ENCODE measurements around the gene GNG12. TPM values are rescaled to one million over a fixed set of nuclear protein-coding genes. Genes with fewer than 3 reads are reported as not detected.

The GNG12 gene
- polyA plus RNA-seq, 1 donor (not counting 4 experiments of a cell fraction or from before 2014, with no cell fraction given): 208 TPM

GRCh38 chr1:67749844-67750690, 83.2 kb downstream of the GNG12 start:
- Histone ChIP-seq H3K4me1 (ENCODE audit: control insufficient read depth, extremely low read depth, insufficient read depth, low read length) (peaks cover 74% of the 10 kb centered on the region), H2AFZ (ENCODE audit: control insufficient read depth, low read length) (no peak overlapping the region), H3K27ac (ENCODE audit: control insufficient read depth, insufficient read depth, low read length) (peak overlapping the region; percentile 96), H4K20me1 (ENCODE audit: control insufficient read depth, extremely low read depth, insufficient read depth, low read length) (no peaks in the 10 kb centered on the region), H3K27me3 (ENCODE audit: control insufficient read depth, extremely low read depth, insufficient read depth, low read length) (no peaks in the 10 kb centered on the region), H3K9ac (ENCODE audit: control insufficient read depth, extremely low read depth, insufficient read depth, low read length) (peak overlapping the region; percentile 79), H3K9me3 (ENCODE audit: control insufficient read depth, low read depth, low read length) (no peaks in the 10 kb centered on the region), H3K79me2 (ENCODE audit: control insufficient read depth, insufficient read depth, low read length) (peaks cover 66% of the 10 kb centered on the region), H3K9me1 (ENCODE audit: control insufficient read depth, extremely low read depth, insufficient read depth, low read length) (peaks cover 3% of the 10 kb centered on the region), H3K4me3 (ENCODE audit: control insufficient read depth in 2 of 3, extremely low read depth in 1 of 3, insufficient read depth in 2 of 3, low read depth in 1 of 3, low read length in 3 of 3) (peak overlapping the region; percentile 2 to 58 (median 53)), H3K36me3 (ENCODE audit: control insufficient read depth in 2 of 2, extremely low read depth in 1 of 2, insufficient read depth in 2 of 2, low read length in 2 of 2) (peaks cover 5 to 9% of the 10 kb centered on the region in 2 experiments), H3K4me2 (ENCODE audit: control insufficient read depth, extremely low read depth, insufficient read depth, low read depth, low read length) (peak overlapping the region; percentile 93)
- dilution Hi-C loops (cut with MboI; ENCODE audit: extremely low pct_ligation_motif_present, low sequenced_read_pairs): no loop called here
- DNase-seq (ENCODE audit: low read depth, low spot score) (no peak), FAIRE-seq (peak; percentile 86)
- no peak for TF ChIP-seq EZH2 (IDR thresholded peaks at IDR 0.05; ENCODE audit: low read length)
- no peak for TF ChIP-seq CTCF (optimal IDR thresholded peaks at IDR 0.05 in 1 of 3, IDR thresholded peaks at IDR 0.05 in 1 of 3, conservative IDR thresholded peaks at IDR 0.05 in 1 of 3; ENCODE audit: extremely low read depth in 1 of 3, insufficient read depth in 2 of 3, low read length in 3 of 3)

GRCh38 chr1:67749263-67749843, 83.9 kb downstream of the GNG12 start:
- Histone ChIP-seq H3K79me2 (ENCODE audit: control insufficient read depth, insufficient read depth, low read length) (peaks cover 64% of the 10 kb centered on the region), H2AFZ (ENCODE audit: control insufficient read depth, low read length) (no peak overlapping the region), H3K36me3 (ENCODE audit: control insufficient read depth in 2 of 2, extremely low read depth in 1 of 2, insufficient read depth in 2 of 2, low read length in 2 of 2) (peaks cover 5 to 7% of the 10 kb centered on the region in 2 experiments), H3K9me1 (ENCODE audit: control insufficient read depth, extremely low read depth, insufficient read depth, low read length) (peaks cover 3% of the 10 kb centered on the region), H3K9me3 (ENCODE audit: control insufficient read depth, low read depth, low read length) (no peaks in the 10 kb centered on the region), H3K4me1 (ENCODE audit: control insufficient read depth, extremely low read depth, insufficient read depth, low read length) (peaks cover 67% of the 10 kb centered on the region), H3K27ac (ENCODE audit: control insufficient read depth, insufficient read depth, low read length) (peak overlapping the region; percentile 96), H3K9ac (ENCODE audit: control insufficient read depth, extremely low read depth, insufficient read depth, low read length) (peak overlapping the region; percentile 79), H3K27me3 (ENCODE audit: control insufficient read depth, extremely low read depth, insufficient read depth, low read length) (no peaks in the 10 kb centered on the region), H3K4me2 (ENCODE audit: control insufficient read depth, extremely low read depth, insufficient read depth, low read depth, low read length) (peak overlapping the region; percentile 93), H3K4me3 (ENCODE audit: control insufficient read depth in 2 of 3, extremely low read depth in 1 of 3, insufficient read depth in 2 of 3, low read depth in 1 of 3, low read length in 3 of 3) (peak overlapping the region; percentile 2 to 58 (median 53)), H4K20me1 (ENCODE audit: control insufficient read depth, extremely low read depth, insufficient read depth, low read length) (no peaks in the 10 kb centered on the region)
- no peak for TF ChIP-seq CTCF (optimal IDR thresholded peaks at IDR 0.05 in 1 of 3, IDR thresholded peaks at IDR 0.05 in 1 of 3, conservative IDR thresholded peaks at IDR 0.05 in 1 of 3; ENCODE audit: extremely low read depth in 1 of 3, insufficient read depth in 2 of 3, low read length in 3 of 3)
- TF ChIP-seq EZH2 (IDR thresholded peaks at IDR 0.05; ENCODE audit: low read length): no peak
- DNase-seq (ENCODE audit: low read depth, low spot score) (no peak), FAIRE-seq (no peak)
- dilution Hi-C loops (cut with MboI; ENCODE audit: extremely low pct_ligation_motif_present, low sequenced_read_pairs): no loop called here

Measured in keratinocyte (primary cell).